Neural progenitor cell (in vitro differentiated cells): Measurements from ENCODE around the gene FCAMR.

Experiments
- EZH2 ChIP-seq: fragments of 200-600 bp; sonication (generic); IDR thresholded peaks from 2 replicates; pipeline ENCODE4 v1.6.1; 2017; ENCODE audit warnings: antibody characterized with exemption, mild to moderate bottlenecking, moderate library complexity
- EZH2phosphoT487 ChIP-seq: fragments of 200-600 bp; sonication (generic); IDR thresholded peaks from 2 replicates; pipeline ENCODE4 v1.6.1; 2017; ENCODE audit warnings: antibody characterized with exemption
- TF ChIP-seq, protein P1 (sequence below): fragments of 200-600 bp; sonication (generic); IDR thresholded peaks from 2 replicates; pipeline ENCODE4 v1.5.1; 2017; ENCODE audit warnings: antibody characterized with exemption, mild to moderate bottlenecking

DNA sequence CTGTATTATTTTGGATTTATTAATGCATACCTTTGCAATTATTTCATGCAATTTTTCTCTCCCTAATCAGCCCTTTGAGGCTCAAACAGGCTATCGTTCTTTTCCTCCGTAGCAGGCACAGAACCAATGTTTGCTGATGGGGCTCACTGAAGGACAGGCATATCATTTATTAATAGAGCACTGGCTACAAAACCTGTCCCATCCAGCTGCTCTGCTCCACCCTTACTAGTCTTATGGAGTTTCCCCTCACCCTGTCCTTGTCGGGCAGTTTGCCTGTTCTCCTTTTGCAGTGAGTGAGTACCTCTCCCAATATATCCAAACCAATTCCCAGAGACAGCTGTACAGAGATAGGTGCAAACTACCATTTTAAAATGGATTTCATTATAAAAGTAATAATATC, 16.6 kb upstream of the FCAMR start:
- TF ChIP-seq, protein P1, sequence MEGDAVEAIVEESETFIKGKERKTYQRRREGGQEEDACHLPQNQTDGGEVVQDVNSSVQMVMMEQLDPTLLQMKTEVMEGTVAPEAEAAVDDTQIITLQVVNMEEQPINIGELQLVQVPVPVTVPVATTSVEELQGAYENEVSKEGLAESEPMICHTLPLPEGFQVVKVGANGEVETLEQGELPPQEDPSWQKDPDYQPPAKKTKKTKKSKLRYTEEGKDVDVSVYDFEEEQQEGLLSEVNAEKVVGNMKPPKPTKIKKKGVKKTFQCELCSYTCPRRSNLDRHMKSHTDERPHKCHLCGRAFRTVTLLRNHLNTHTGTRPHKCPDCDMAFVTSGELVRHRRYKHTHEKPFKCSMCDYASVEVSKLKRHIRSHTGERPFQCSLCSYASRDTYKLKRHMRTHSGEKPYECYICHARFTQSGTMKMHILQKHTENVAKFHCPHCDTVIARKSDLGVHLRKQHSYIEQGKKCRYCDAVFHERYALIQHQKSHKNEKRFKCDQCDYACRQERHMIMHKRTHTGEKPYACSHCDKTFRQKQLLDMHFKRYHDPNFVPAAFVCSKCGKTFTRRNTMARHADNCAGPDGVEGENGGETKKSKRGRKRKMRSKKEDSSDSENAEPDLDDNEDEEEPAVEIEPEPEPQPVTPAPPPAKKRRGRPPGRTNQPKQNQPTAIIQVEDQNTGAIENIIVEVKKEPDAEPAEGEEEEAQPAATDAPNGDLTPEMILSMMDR = no peak
- TF ChIP-seq EZH2phosphoT487 (no peak), EZH2 (no peak)
